IPS-15b (cell line): ENCODE data around the gene WNT9B.

ENCODE experiments used
- H3K27me3 ChIP-seq: one replicate; pipeline ENCODE4 v1.6.1; 2013; ENCODE audit warnings: low read length; ENCODE audit not compliant: control insufficient read depth, insufficient read depth
- H3K36me3 ChIP-seq: one replicate; pipeline ENCODE4 v1.6.1; 2013; ENCODE audit warnings: low read length; ENCODE audit not compliant: control insufficient read depth, insufficient read depth
- H3K4me1 ChIP-seq: one replicate; pipeline ENCODE4 v1.6.1; 2013; ENCODE audit warnings: mild to moderate bottlenecking, low read length; ENCODE audit not compliant: control insufficient read depth, insufficient read depth
- H3K4me3 ChIP-seq: one replicate; pipeline ENCODE4 v1.5.1; 2013; ENCODE audit warnings: low read depth, low read length
- H3K9ac ChIP-seq: one replicate; pipeline ENCODE4 v1.6.1; 2013; ENCODE audit warnings: low read depth, mild to moderate bottlenecking, low read length
- H3K9me3 ChIP-seq: one replicate; pipeline ENCODE4 v1.6.1; 2013; ENCODE audit warnings: mild to moderate bottlenecking, low read length; ENCODE audit not compliant: control insufficient read depth, insufficient read depth

The WNT9B gene

GRCh38 chr17:46841561-46842379, 9.6 kb upstream of the WNT9B start:
- H3K9me3 ChIP-seq: peaks cover 3% of the 10 kb centered on the region
- H3K4me1 ChIP-seq: no peaks in the 10 kb centered on the region
- H3K9ac ChIP-seq: peak overlapping the region; percentile 24
- H3K36me3 ChIP-seq: no peaks in the 10 kb centered on the region
- H3K27me3 ChIP-seq: peaks cover 26% of the 10 kb centered on the region
- H3K4me3 ChIP-seq: peak overlapping the region; percentile 71

GRCh38 chr17:46842835-46843234, 8.5 kb upstream of the WNT9B start:
- H3K4me1 ChIP-seq: no peaks in the 10 kb centered on the region
- no peaks in the 10 kb centered on the region for H3K36me3 ChIP-seq
- H3K27me3 ChIP-seq: peaks cover 35% of the 10 kb centered on the region
- peaks cover 3% of the 10 kb centered on the region for H3K9me3 ChIP-seq
- H3K9ac ChIP-seq: no peak overlapping the region
- no peak overlapping the region for H3K4me3 ChIP-seq

DNA sequence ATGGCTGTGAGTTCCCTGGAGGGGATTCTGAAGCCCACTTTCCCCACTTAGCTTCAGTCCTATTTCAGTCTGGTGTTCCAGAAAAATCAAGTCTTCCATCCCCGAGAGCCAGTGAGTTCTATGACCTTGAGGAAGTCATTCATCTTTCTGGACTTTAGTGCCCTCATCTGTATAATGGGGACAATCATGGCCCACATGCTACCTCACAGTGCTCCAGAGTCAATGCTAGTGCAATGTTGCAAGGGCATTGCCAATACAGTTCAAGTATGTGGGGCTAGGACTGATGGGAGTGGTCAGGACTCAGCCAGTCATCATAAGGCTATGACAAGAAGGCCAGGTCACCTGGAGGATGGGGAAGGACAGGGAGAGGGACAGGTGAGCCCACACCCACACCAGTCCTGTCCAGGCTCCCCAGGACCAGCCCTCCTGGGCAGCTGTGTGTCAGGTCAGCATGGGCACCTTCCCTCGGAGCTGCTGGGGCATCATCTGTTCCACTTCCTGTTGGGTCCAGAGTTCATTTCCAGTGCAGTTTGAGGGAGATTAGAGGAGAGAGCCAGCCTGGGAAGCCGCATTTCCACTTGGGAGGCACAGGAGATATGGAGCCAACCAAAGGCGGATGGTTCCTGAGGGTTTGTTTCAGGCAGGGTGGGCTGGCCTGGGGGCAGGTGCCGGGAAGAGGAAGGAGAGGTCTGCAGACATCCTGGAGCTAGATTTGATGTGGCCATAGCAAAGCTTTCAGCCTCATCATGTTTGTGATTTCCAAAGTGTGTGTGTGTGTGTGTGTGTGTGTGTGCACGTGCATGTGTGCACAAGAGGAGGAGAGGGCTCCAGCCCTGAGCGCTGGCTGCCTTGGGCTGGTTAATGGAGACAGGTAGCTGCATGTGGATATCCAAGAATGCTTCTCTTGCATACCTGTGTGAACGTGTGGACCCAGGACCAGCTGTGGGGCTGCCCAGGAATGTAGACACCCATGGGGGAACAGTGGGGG, 3.9 kb upstream of the WNT9B start:
- Histone ChIP-seq H3K9ac (no peak overlapping the region), H3K9me3 (peaks cover 3% of the 10 kb centered on the region), H3K36me3 (no peaks in the 10 kb centered on the region), H3K4me3 (no peak overlapping the region), H3K4me1 (no peaks in the 10 kb centered on the region), H3K27me3 (peaks cover 57% of the 10 kb centered on the region)

GRCh38 chr17:46848534-46848933, 2.8 kb upstream of the WNT9B start:
- Histone ChIP-seq H3K9ac (no peak overlapping the region), H3K36me3 (no peaks in the 10 kb centered on the region), H3K9me3 (no peaks in the 10 kb centered on the region), H3K4me3 (no peak overlapping the region), H3K27me3 (peaks cover 66% of the 10 kb centered on the region), H3K4me1 (no peaks in the 10 kb centered on the region)

DNA sequence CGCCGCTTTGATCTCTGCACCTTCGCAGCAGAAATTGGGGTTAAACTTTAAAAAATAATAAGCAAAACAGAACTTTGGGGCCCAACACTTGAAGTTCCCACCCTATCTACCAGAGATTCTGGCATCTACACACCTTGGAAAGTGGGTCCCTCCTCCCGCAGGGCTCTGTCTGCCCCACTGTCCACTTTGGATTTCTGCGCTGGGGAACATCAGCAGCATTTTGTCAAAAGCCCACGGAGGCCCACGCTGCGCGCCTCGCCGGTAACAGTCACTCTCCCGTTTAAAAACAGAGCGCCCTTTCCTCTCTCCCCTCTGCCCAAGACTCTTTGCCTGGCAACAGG, 725 bp upstream of the WNT9B start:
- peaks cover 8% of the 10 kb centered on the region for H3K4me1 ChIP-seq
- peaks cover 72% of the 10 kb centered on the region for H3K27me3 ChIP-seq
- H3K4me3 ChIP-seq: peak overlapping the region; percentile 80
- H3K9me3 ChIP-seq: no peaks in the 10 kb centered on the region
- peak overlapping the region; percentile 47 for H3K9ac ChIP-seq
- no peaks in the 10 kb centered on the region for H3K36me3 ChIP-seq

GRCh38 chr17:46853896-46854444, 2.6 kb downstream of the WNT9B start:
- Histone ChIP-seq H3K27me3 (peaks cover 46% of the 10 kb centered on the region), H3K9me3 (no peaks in the 10 kb centered on the region), H3K4me3 (no peak overlapping the region), H3K4me1 (peaks cover 8% of the 10 kb centered on the region), H3K9ac (no peak overlapping the region), H3K36me3 (no peaks in the 10 kb centered on the region)

DNA sequence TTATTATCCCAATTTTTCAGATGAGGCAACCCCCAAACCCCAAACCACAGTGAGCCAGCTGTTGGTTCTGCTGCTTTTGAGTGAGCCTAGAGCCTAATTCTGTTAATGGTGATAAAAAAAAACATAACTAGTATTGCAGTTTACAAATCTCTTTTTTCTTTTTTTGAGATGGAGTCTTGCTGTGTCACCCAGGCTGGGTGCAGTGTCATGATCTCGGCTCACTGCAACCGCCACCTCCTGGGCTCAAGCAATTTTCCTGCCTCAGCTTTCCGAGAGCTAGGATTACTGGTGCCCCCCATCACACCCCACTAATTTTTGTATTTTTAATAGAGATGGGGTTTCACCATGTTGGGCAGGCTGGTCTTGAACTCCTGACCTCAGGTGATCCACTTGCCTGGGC, 3.1 kb downstream of the WNT9B start:
- H3K4me3 ChIP-seq: no peak overlapping the region
- H3K9me3 ChIP-seq: no peaks in the 10 kb centered on the region
- H3K27me3 ChIP-seq: peaks cover 41% of the 10 kb centered on the region
- no peaks in the 10 kb centered on the region for H3K36me3 ChIP-seq
- H3K4me1 ChIP-seq: peaks cover 8% of the 10 kb centered on the region
- H3K9ac ChIP-seq: no peak overlapping the region

DNA sequence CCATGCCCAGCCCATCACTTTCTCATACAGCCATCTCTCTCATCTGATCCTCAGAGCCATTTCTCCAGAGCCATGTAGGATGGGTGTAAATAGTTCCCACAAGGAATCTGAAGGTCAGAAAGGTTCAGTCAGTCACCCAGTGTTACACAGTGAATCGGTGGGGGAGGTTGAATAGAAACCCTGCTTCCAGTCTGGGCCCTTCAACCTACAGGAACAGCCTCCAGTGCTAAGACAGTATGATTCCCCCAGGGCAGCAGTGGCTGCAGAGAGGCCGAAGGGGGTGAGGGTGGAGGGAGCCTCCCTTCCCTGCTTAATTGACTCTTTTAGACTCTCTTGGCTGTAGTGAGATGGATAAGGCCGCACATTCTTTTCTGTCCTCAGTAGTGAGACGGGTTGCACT, 3.6 kb downstream of the WNT9B start:
- Histone ChIP-seq H3K36me3 (no peaks in the 10 kb centered on the region), H3K4me3 (no peak overlapping the region), H3K27me3 (peaks cover 37% of the 10 kb centered on the region), H3K9me3 (no peaks in the 10 kb centered on the region), H3K9ac (no peak overlapping the region), H3K4me1 (peaks cover 8% of the 10 kb centered on the region)

- no peaks in the 10 kb centered on the region for H3K36me3 ChIP-seq
- peaks cover 8% of the 10 kb centered on the region for H3K4me1 ChIP-seq
- no peaks in the 10 kb centered on the region for H3K9me3 ChIP-seq
- no peak overlapping the region for H3K9ac ChIP-seq
- H3K4me3 ChIP-seq: no peak overlapping the region
- peaks cover 17% of the 10 kb centered on the region for H3K27me3 ChIP-seq
Observed at GRCh38 chr17:46857600-46857999, 6.2 kb downstream of the WNT9B start.

GRCh38 chr17:46859996-46860395, 8.6 kb downstream of the WNT9B start:
- Histone ChIP-seq H3K4me1 (no peaks in the 10 kb centered on the region), H3K27me3 (peaks cover 4% of the 10 kb centered on the region), H3K9me3 (no peaks in the 10 kb centered on the region), H3K36me3 (no peaks in the 10 kb centered on the region), H3K9ac (no peak overlapping the region), H3K4me3 (no peak overlapping the region)

GRCh38 chr17:46862949-46863348, 11.6 kb downstream of the WNT9B start:
- Histone ChIP-seq H3K4me3 (no peak overlapping the region), H3K36me3 (no peaks in the 10 kb centered on the region), H3K27me3 (peaks cover 4% of the 10 kb centered on the region), H3K4me1 (no peaks in the 10 kb centered on the region), H3K9me3 (no peaks in the 10 kb centered on the region), H3K9ac (no peak overlapping the region)
